RWPE1 (cell line): ENCODE results near the gene SLC19A1.
A peak's percentile ranks its signal among the peaks of the same experiment; 100 is the strongest.

Experiments
- CTCF ChIA-PET: fragments of 350-600 bp; sonication (Branson Sonifier 250); formaldehyde crosslinking; extraction: SDS; loops from one replicate; lab custom pipeline; 2021; lab: Yijun Ruan, JAX
- POLR2A ChIA-PET: fragments of 400-600 bp; formaldehyde crosslinking; extraction: SDS; loops from one replicate; lab custom pipeline; 2020; ENCODE audit warnings: antibody characterized with exemption; ENCODE audit not compliant: low non-redundant PET; lab: Yijun Ruan, JAX
- DNase-seq: peaks from one replicate; pipeline ENCODE4 v3.0.0; 2012; ENCODE audit warnings: low spot score
- H3K27ac ChIP-seq: fragments of 450-650 bp; 2 replicates; pipeline ENCODE4 v1.5.1; 2017
- TF ChIP-seq, protein P1 (sequence below): fragments of 450-650 bp; conservative IDR thresholded peaks from 2 replicates; pipeline ENCODE4 v1.5.1; 2017; ENCODE audit warnings: low read depth, mild to moderate bottlenecking

The SLC19A1 gene

GRCh38 chr21:45537746-45538291 lies 4.4 kb downstream of the SLC19A1 start:
- ChIA-PET CTCF (no interaction called here), POLR2A (no interaction called here)
- no peak overlapping the region for H3K27ac ChIP-seq
- DNase-seq = no peak
- TF ChIP-seq, protein P1, sequence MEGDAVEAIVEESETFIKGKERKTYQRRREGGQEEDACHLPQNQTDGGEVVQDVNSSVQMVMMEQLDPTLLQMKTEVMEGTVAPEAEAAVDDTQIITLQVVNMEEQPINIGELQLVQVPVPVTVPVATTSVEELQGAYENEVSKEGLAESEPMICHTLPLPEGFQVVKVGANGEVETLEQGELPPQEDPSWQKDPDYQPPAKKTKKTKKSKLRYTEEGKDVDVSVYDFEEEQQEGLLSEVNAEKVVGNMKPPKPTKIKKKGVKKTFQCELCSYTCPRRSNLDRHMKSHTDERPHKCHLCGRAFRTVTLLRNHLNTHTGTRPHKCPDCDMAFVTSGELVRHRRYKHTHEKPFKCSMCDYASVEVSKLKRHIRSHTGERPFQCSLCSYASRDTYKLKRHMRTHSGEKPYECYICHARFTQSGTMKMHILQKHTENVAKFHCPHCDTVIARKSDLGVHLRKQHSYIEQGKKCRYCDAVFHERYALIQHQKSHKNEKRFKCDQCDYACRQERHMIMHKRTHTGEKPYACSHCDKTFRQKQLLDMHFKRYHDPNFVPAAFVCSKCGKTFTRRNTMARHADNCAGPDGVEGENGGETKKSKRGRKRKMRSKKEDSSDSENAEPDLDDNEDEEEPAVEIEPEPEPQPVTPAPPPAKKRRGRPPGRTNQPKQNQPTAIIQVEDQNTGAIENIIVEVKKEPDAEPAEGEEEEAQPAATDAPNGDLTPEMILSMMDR = no peak

DNA sequence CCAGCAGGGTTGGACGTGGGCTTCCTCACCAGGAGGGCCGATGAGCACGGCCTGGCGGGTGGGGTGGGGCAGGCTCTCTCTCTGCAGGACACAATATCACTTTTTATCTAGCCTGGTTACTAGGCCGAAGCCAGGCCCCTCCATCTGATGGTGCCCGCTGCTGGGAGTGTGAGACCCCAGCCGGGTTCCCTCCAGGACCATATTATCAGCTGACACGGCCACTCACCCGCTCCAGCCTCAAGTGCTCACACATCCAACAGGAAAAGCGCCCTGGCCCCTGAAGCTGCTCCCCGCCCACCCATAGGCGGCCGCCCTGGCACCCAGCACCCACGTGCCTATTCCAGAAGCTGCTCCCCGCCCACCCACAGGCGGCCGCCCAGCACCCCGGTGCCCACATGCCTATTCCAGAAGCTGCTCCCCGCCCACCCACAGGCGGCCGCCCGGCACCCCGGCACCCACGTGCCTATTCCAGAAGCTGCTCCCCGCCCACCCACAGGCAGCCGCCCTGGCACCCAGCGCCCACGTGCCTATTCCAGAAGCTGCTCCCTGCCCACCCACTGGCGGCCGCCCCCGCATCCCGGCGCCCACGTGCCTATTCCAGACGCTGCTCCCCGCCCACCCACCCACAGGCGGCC lies 5.0 kb downstream of the SLC19A1 start:
- H3K27ac ChIP-seq = no peak overlapping the region
- TF ChIP-seq, protein P1 = no peak
- no peak for DNase-seq
- POLR2A ChIA-PET = no interaction called here
- CTCF ChIA-PET = no interaction called here

- ChIA-PET CTCF (no interaction called here), POLR2A (no interaction called here)
- no peak overlapping the region for H3K27ac ChIP-seq
- TF ChIP-seq, protein P1 = no peak
- no peak for DNase-seq
These were observed 5.7 kb downstream of the SLC19A1 start for GRCh38 chr21:45536301-45537081.

DNA sequence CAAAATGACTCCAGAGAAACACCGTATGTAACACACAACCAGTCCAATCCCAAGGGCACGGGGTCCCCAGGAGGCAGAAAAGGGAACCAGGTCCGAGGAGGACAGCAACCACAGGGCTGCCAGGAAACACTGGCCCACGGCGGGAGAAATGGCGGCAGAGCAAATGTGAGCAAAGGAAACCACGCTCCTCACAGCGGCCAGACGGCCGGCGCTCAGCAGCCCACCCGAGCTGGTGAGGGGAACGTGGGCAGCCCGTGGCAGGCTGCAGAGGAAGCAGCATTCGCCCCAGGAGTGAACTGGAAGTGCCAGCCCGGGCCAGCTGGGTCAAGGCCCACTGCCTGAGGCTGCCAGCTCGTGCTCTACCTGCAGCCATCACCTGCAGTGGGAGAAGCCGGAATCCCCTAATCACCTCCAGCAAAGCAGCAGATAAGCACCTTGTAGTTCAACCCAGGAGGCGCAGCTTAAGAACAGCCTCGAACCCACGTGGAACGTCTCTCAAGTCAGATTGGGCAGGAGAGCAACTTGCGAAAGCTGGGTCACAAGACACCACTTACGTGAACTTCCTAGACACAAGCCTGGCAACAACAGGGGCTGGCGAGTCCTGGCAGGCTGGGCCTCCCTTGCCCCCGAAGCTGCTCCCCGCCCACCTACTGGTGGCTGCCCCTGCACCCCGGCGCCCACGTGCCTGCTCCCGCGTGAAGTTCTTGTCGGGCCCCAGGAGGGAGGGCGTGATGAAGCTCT lies 6.7 kb downstream of the SLC19A1 start:
- ChIA-PET POLR2A (no interaction called here), CTCF (no interaction called here)
- peak overlapping the region; percentile 26 for H3K27ac ChIP-seq
- TF ChIP-seq, protein P1 = no peak
- no peak for DNase-seq

GRCh38 chr21:45534636-45535331 lies 7.5 kb downstream of the SLC19A1 start:
- CTCF ChIA-PET = interaction anchor here (0.6 kb wide), 1 partner anchor 67 kb away, joined by 3 read pairs; no protein-coding TSS in a partner anchor
- POLR2A ChIA-PET = no interaction called here
- H3K27ac ChIP-seq = peak overlapping the region; percentile 26; the same call in 1 of the 2 replicates

More at GRCh38 chr21:45534636-45535331, 7.5 kb downstream of the SLC19A1 start:
- TF ChIP-seq, protein P1 = no peak
- no peak for DNase-seq
